Naive thymus-derived CD4-positive, alpha-beta T cell (primary cell): Measurements from ENCODE around the gene DAAM2. TPM values are rescaled to one million over a fixed set of nuclear protein-coding genes. Genes with fewer than 3 reads are reported as not detected.

Source experiments
- ATAC-seq: fragments of 150-1000 bp; cut with Tn5 transposase; 2 replicates; pipeline ENCODE4 v1.10.0; 2021; ENCODE audit warnings: mild to moderate bottlenecking, moderate library complexity
- CTCF ChIA-PET: fragments of 350-600 bp; sonication (Branson Sonifier 250); formaldehyde crosslinking; loops from one replicate; lab custom pipeline; 2021; ENCODE audit warnings: antibody characterized with exemption; lab: Charles Lee
- POLR2A ChIA-PET: fragments of 350-600 bp; sonication (Branson Sonifier 250); formaldehyde crosslinking; loops from one replicate; lab custom pipeline; 2021; ENCODE audit warnings: antibody characterized with exemption, inconsistent platforms; lab: Charles Lee
- DNase-seq, 9 donors: peaks; one replicate each; pipeline versions ENCODE4 v3.0.0 to v3.0.0-alpha.2; 2020 to 2022; ENCODE audit warnings: mixed read lengths in 1 of 9
- H3K27ac ChIP-seq: one replicate; pipeline ENCODE4 v1.7.0; 2013; ENCODE audit warnings: mild to moderate bottlenecking, low read depth, low read length, moderate library complexity
- H3K27me3 ChIP-seq, 2 donors: one replicate each; pipeline ENCODE4 v1.7.0; 2013; ENCODE audit warnings: low read length in 2 of 2, mild to moderate bottlenecking in 2 of 2, moderate library complexity in 2 of 2; ENCODE audit not compliant: control insufficient read depth in 2 of 2, insufficient read depth in 2 of 2
- H3K36me3 ChIP-seq, 3 experiments: 1 replicate in 2 of 3; 2 replicates in 1 of 3; pipeline ENCODE4 v1.7.0; 2013; ENCODE audit warnings: low read length in 3 of 3, mild to moderate bottlenecking in 3 of 3, moderate library complexity in 1 of 3; ENCODE audit not compliant: insufficient read depth in 3 of 3, control insufficient read depth in 2 of 3
- H3K4me1 ChIP-seq, 2 donors: one replicate each; pipeline ENCODE4 v1.7.0; 2013; ENCODE audit warnings: low read length in 2 of 2, mild to moderate bottlenecking in 2 of 2, moderate library complexity in 1 of 2; ENCODE audit not compliant: control insufficient read depth in 2 of 2, insufficient read depth in 2 of 2
- H3K4me3 ChIP-seq: 2 replicates; pipeline ENCODE4 v1.7.0; 2013; ENCODE audit warnings: mild to moderate bottlenecking, low read length
- H3K9me3 ChIP-seq, 3 experiments: 1 replicate in 2 of 3; 2 replicates in 1 of 3; pipeline ENCODE4 v1.7.0; 2013; ENCODE audit warnings: low read length in 3 of 3; ENCODE audit not compliant: control insufficient read depth in 2 of 3
- H3K27ac Mint-ChIP-seq, 9 donors: one replicate each; pipeline ENCODE4 v1.8.0; 2020 to 2022; ENCODE audit warnings: mixed read lengths in 9 of 9, mild to moderate bottlenecking in 8 of 9, moderate library complexity in 5 of 9, inconsistent platforms in 2 of 9
- H3K27me3 Mint-ChIP-seq, 5 donors: one replicate each; pipeline ENCODE4 v1.8.0; 2021 to 2022; ENCODE audit warnings: mixed read lengths in 5 of 5, mild to moderate bottlenecking in 1 of 5
- H3K36me3 Mint-ChIP-seq, 5 donors: one replicate each; pipeline ENCODE4 v1.8.0; 2020 to 2022; ENCODE audit warnings: mixed read lengths in 5 of 5, mild to moderate bottlenecking in 3 of 5, inconsistent platforms in 1 of 5
- H3K4me1 Mint-ChIP-seq, 7 donors: one replicate each; pipeline ENCODE4 v1.8.0; 2020 to 2022; ENCODE audit warnings: mixed read lengths in 7 of 7, mild to moderate bottlenecking in 3 of 7, inconsistent platforms in 1 of 7
- H3K4me3 Mint-ChIP-seq, 10 donors: one replicate each; pipeline ENCODE4 v1.8.0; 2020 to 2022; ENCODE audit warnings: mild to moderate bottlenecking in 10 of 10, mixed read lengths in 10 of 10, moderate library complexity in 6 of 10, inconsistent platforms in 2 of 10
- H3K9me3 Mint-ChIP-seq, 11 donors: one replicate each; pipeline ENCODE4 v1.8.0; 2020 to 2022; ENCODE audit warnings: mixed read lengths in 11 of 11, mild to moderate bottlenecking in 4 of 11, inconsistent platforms in 1 of 11, moderate library complexity in 1 of 11
- intact Hi-C, 2 donors: fragments of 100-400 bp; cut with micrococcal nuclease; formaldehyde crosslinking; loops; one replicate each; pipeline ENCODE4 v1.15.1; 2023
- polyA plus RNA-seq, 2 donors: library from polyadenylated mRNA; unstranded; fragments of 300-500 nt; fragmentation: Illumina TruSeq; gene quantifications; one replicate each; pipeline ENCODE4 v1.2.3, GENCODE V29; 2021
- total RNA-seq, 6 experiments: library from RNA in 5 of 6; stranded (reverse) in 5 of 6; gene quantifications; 1 replicate in 5 of 6; 2 replicates in 1 of 6; pipeline ENCODE4 v1.2.3 and lab custom pipeline; 2021 to 2026

DAAM2 gene
- total and polyA plus RNA-seq, 7 experiments from 2014 or later: not detected

DNA sequence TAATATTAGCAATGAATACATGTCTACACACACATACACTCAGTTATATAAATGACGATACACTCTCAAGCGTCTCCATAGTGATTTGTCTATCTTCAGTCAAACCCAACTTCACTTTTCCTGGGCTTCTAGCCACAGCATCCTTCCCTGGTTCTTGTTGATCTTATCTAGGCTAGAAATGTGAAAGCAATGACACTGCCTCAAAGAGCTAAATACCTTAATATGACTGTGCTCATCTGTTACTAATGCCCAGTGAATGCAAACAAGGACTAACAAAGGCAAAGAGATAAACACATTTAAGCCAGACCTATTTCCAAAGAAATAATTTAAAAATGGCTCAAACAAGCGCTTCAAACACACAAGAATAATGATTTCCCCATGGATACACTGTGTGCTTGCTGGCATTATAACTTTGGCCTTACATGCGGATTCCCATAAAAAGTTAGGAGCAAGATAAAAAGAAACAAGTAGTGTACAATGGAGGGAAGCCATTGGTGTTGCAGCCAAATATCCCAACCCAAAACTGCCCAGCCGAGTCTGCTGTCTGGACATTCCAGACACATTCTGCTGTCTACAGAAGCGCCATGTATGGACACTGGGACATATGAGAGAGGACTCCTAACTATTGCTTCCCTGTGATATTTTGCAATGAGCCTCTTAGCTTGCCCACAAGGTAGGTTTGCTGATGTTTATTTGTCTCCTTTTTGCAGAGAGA, 19.5 kb upstream of the DAAM2 start:
- no peak overlapping the region for H3K4me3 Mint-ChIP-seq
- ATAC-seq: no peak

GRCh38 chr6:39773782-39774181, 18.4 kb upstream of the DAAM2 start:
- Mint-ChIP-seq H3K27ac (no peak overlapping the region), H3K4me3 (no peak overlapping the region), H3K9me3 (peaks cover 0 to 5% (median 0%) of the 10 kb centered on the region in 11 donors), H3K27me3 (peaks cover 0 to 25% (median 22%) of the 10 kb centered on the region in 5 donors), H3K36me3 (no peaks in the 10 kb centered on the region), H3K4me1 (no peaks in the 10 kb centered on the region)
- no peak for ATAC-seq
- no peaks in the 10 kb centered on the region for H3K4me1 ChIP-seq
- H3K27me3 ChIP-seq: no peaks in the 10 kb centered on the region
- intact Hi-C loops: no loop called here
- H3K36me3 ChIP-seq: no peaks in the 10 kb centered on the region
- ChIA-PET POLR2A (no interaction called here), CTCF (no interaction called here)
- no peak overlapping the region for H3K27ac ChIP-seq
- no peaks in the 10 kb centered on the region for H3K9me3 ChIP-seq
- H3K4me3 ChIP-seq: no peak overlapping the region
- DNase-seq: no peak

More for the DNA sequence above, 19.5 kb upstream of the DAAM2 start:
- no peak for DNase-seq
- Mint-ChIP-seq H3K9me3 (peaks cover 0 to 6% (median 0%) of the 10 kb centered on the region in 11 donors), H3K27ac (no peak overlapping the region), H3K4me1 (no peaks in the 10 kb centered on the region), H3K36me3 (no peaks in the 10 kb centered on the region), H3K27me3 (peaks cover 0 to 28% (median 22%) of the 10 kb centered on the region in 5 donors)
- no peak overlapping the region for H3K27ac ChIP-seq
- no peaks in the 10 kb centered on the region for H3K9me3 ChIP-seq
- H3K4me3 ChIP-seq: no peak overlapping the region
- H3K27me3 ChIP-seq: no peaks in the 10 kb centered on the region
- ChIA-PET CTCF (no interaction called here), POLR2A (no interaction called here)
- H3K36me3 ChIP-seq: no peaks in the 10 kb centered on the region
- H3K4me1 ChIP-seq: no peaks in the 10 kb centered on the region
- intact Hi-C loops: no loop called here

DNA sequence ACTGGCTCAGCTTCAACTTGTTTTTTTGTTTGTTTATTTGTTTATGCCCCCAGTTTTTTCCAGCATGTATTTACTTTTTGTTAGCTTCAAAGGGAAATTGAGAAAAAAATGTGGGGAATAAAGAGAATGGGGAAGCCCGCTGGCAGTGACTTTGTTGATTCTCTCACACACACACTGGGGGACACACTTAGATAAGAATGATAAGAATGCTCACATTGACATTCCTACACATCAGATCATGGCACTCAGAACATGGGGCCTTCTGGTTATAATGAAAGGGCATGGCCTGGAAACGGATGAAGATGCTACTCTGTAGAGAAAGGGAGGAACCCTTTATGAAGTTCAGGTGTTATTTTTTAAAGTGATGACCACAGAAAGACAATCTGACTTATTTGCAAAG, 15.6 kb upstream of the DAAM2 start:
- intact Hi-C loops: no loop called here
- ChIA-PET POLR2A (no interaction called here), CTCF (no interaction called here)
- Mint-ChIP-seq H3K4me1 (no peaks in the 10 kb centered on the region), H3K27ac (no peak overlapping the region), H3K27me3 (peaks cover 0 to 22% (median 13%) of the 10 kb centered on the region in 5 donors), H3K36me3 (no peaks in the 10 kb centered on the region), H3K9me3 (peaks cover 0 to 3% (median 0%) of the 10 kb centered on the region in 11 donors), H3K4me3 (no peak overlapping the region)
- no peak overlapping the region for H3K27ac ChIP-seq
- H3K4me1 ChIP-seq: no peaks in the 10 kb centered on the region
- H3K36me3 ChIP-seq: no peaks in the 10 kb centered on the region
- H3K27me3 ChIP-seq: no peaks in the 10 kb centered on the region
- H3K4me3 ChIP-seq: no peak overlapping the region
- DNase-seq (no peak), ATAC-seq (no peak)
- no peaks in the 10 kb centered on the region for H3K9me3 ChIP-seq

DNA sequence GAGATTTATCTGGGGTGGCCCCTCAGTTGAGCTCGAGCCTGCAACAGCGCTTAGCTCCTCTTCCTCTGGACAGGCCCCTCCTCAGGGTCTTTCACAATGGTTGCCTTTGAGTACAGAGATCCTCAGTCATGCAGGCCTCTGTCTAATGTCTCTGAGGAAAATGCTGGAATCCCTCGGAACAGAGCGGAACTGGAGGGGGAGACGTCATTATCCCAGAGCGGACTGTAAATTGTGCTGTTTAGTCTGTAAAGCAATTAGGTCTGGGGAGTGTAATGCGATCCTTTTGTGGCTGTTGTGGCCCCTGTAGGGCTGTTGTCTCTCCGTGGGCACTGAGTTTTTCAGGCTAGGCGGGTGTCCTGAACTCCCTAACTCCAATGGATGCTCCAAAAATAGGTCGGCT, 15.0 kb upstream of the DAAM2 start:
- Histone ChIP-seq H3K27ac (no peak overlapping the region), H3K4me3 (no peak overlapping the region), H3K4me1 (no peaks in the 10 kb centered on the region), H3K36me3 (no peaks in the 10 kb centered on the region), H3K27me3 (no peaks in the 10 kb centered on the region), H3K9me3 (no peaks in the 10 kb centered on the region)
- DNase-seq (no peak), ATAC-seq (no peak)
- Mint-ChIP-seq H3K27me3 (peaks cover 0 to 22% (median 13%) of the 10 kb centered on the region in 5 donors), H3K27ac (no peak overlapping the region), H3K36me3 (no peaks in the 10 kb centered on the region), H3K4me1 (no peaks in the 10 kb centered on the region), H3K4me3 (no peak overlapping the region), H3K9me3 (peaks cover 0 to 4% (median 0%) of the 10 kb centered on the region in 11 donors)
- intact Hi-C loops: no loop called here
- POLR2A ChIA-PET: no interaction called here
- CTCF ChIA-PET: no interaction called here

GRCh38 chr6:39777661-39778060, 14.5 kb upstream of the DAAM2 start:
- H3K4me3 ChIP-seq: no peak overlapping the region
- Mint-ChIP-seq H3K4me3 (no peak overlapping the region), H3K4me1 (no peaks in the 10 kb centered on the region), H3K27me3 (peaks cover 0 to 20% (median 13%) of the 10 kb centered on the region in 5 donors), H3K36me3 (no peaks in the 10 kb centered on the region), H3K9me3 (peaks cover 0 to 6% (median 0%) of the 10 kb centered on the region in 11 donors), H3K27ac (no peak overlapping the region)
- no peak for DNase-seq
- ATAC-seq: no peak
- no peaks in the 10 kb centered on the region for H3K36me3 ChIP-seq
- H3K27me3 ChIP-seq: no peaks in the 10 kb centered on the region
- no peaks in the 10 kb centered on the region for H3K4me1 ChIP-seq
- CTCF ChIA-PET: no interaction called here
- H3K27ac ChIP-seq: no peak overlapping the region
- POLR2A ChIA-PET: no interaction called here
- intact Hi-C loops: no loop called here
- no peaks in the 10 kb centered on the region for H3K9me3 ChIP-seq

DNA sequence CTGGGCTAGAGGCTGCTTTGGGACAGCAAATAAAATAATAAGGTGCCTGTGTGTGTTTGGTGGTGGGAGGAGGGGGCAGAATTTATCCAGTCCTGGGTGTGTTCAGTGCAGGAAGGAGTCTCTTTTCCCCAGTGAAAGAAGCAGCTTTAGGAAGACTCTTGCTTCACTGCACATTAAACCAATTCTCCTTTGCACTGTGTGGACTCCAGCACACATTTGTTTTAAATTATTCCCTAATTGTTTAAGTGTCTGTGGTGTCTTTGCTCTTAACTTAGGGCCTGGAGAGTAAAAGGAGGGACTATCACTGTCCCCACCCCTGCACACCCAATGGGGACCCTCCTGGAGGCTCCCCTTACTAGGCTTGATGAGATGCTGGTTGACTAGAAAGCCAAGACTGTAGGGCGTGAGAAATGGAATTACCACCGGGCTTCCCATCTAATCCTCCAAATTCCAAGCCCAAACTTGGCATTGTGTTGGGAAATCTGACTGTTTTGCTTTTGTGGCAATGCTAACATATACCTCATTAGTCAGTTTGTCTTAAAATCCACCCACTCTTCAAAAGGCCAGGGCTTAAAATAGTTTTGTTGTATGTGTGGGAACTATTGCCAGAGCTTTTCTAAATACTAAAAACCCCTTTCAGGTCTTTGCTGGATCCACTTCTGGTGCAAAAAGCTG, 13.5 kb upstream of the DAAM2 start:
- ChIA-PET POLR2A (no interaction called here), CTCF (no interaction called here)
- Mint-ChIP-seq H3K4me1 (no peaks in the 10 kb centered on the region), H3K36me3 (peaks cover 0 to 3% (median 0%) of the 10 kb centered on the region in 5 donors), H3K27ac (no peak overlapping the region), H3K9me3 (peaks cover 0 to 16% (median 5%) of the 10 kb centered on the region in 11 donors), H3K27me3 (peaks cover 3 to 29% (median 12%) of the 10 kb centered on the region in 5 donors), H3K4me3 (no peak overlapping the region)
- H3K9me3 ChIP-seq: no peaks in the 10 kb centered on the region
- no peak for ATAC-seq
- DNase-seq: no peak
- H3K36me3 ChIP-seq: no peaks in the 10 kb centered on the region
- H3K27me3 ChIP-seq: no peaks in the 10 kb centered on the region
- intact Hi-C loops: no loop called here
- H3K4me1 ChIP-seq: no peaks in the 10 kb centered on the region
- no peak overlapping the region for H3K27ac ChIP-seq
- no peak overlapping the region for H3K4me3 ChIP-seq
